ENCODE data around the gene FLT1. TPM values are rescaled to one million over a fixed set of nuclear protein-coding genes. Genes with fewer than 3 reads are reported as not detected.

Gene FLT1
- total RNA-seq, 1 donor from 2014 or later: 72.4 TPM

DNA sequence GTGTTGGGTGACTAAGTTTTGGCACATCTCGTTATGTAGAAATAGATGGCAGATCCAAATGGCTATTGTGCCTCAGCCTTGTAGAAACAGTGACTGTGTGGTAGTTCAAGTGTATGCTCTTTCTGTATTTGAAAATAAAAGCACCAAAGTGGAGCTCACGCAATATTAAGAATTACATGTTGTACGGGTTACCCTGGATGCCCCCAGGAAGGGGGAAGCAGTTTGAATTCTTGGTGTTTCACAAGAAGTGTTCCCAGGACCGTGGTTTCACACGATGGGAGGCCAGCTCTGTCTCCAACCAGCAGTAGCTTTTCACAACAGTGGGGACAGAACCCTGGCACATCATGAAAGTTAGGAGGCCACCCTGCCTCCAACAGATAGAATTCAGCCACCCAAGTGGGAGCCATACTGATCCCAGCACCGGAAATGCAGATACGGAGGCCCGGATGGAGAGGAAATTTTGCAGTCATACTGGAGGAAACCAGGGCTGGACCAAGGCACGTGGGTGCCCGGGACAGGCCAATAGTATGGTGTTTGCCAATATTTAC is 8.9 kb downstream of the FLT1 start:
- peak; percentile 35 for ATAC-seq
- intact Hi-C loops (cut with DNase I): no loop called here
- H3K27me3 ChIP-seq: peaks cover 25% of the 10 kb centered on the region

GRCh38 chr13:28485551-28485950 is 9.4 kb downstream of the FLT1 start:
- peaks cover 13% of the 10 kb centered on the region for H3K4me1 ChIP-seq
- DNase-seq (no peak), ATAC-seq (no peak)
- TF ChIP-seq CTCF (IDR thresholded peaks at IDR 0.05): no peak
- H3K27me3 ChIP-seq: peaks cover 21% of the 10 kb centered on the region
- no peaks in the 10 kb centered on the region for H3K9me3 ChIP-seq
- intact Hi-C loops (cut with DNase I): no loop called here
- no peak overlapping the region for H3K4me3 ChIP-seq
- no peak overlapping the region for H3K27ac ChIP-seq
- no peaks in the 10 kb centered on the region for H3K36me3 ChIP-seq

More for the DNA sequence above, 8.9 kb downstream of the FLT1 start:
- no peaks in the 10 kb centered on the region for H3K36me3 ChIP-seq
- H3K27ac ChIP-seq: no peak overlapping the region
- no peak for TF ChIP-seq CTCF (IDR thresholded peaks at IDR 0.05)
- H3K9me3 ChIP-seq: no peaks in the 10 kb centered on the region
- DNase-seq: no peak
- H3K4me3 ChIP-seq: no peak overlapping the region
- peaks cover 13% of the 10 kb centered on the region for H3K4me1 ChIP-seq

DNA sequence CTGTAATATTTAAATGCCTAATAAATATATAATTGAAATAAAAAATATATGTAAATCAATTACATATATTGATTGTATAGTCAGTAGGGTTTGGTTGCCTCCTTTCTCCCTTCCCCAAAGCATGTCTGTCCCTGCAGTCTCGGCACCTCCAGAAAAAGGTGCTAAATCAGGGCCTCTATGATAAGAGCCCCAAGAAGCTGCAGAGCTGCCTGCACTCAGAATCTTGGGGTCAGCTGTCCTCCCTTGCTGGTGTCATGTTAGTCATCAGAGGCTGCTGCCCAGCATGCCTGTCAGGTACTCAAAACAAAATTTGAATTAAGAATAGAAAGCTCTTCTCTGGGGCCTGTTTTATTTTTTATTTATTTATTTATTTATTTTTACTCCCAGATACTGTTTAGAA is 9.8 kb downstream of the FLT1 start:
- no peak overlapping the region for H3K27ac ChIP-seq
- H3K9me3 ChIP-seq: no peaks in the 10 kb centered on the region
- H3K27me3 ChIP-seq: peaks cover 17% of the 10 kb centered on the region
- ATAC-seq (no peak), DNase-seq (no peak)
- no peak for TF ChIP-seq CTCF (IDR thresholded peaks at IDR 0.05)
- H3K4me3 ChIP-seq: no peak overlapping the region
- intact Hi-C loops (cut with DNase I): no loop called here
- no peaks in the 10 kb centered on the region for H3K36me3 ChIP-seq
- H3K4me1 ChIP-seq: peaks cover 11% of the 10 kb centered on the region

- ATAC-seq (no peak), DNase-seq (no peak)
- Histone ChIP-seq H3K4me3 (no peak overlapping the region), H3K36me3 (no peaks in the 10 kb centered on the region), H3K27me3 (peaks cover 6% of the 10 kb centered on the region), H3K4me1 (peaks cover 7% of the 10 kb centered on the region), H3K9me3 (no peaks in the 10 kb centered on the region), H3K27ac (no peak overlapping the region)
- intact Hi-C loops (cut with DNase I): no loop called here
- no peak for TF ChIP-seq CTCF (IDR thresholded peaks at IDR 0.05)
Measured at GRCh38 chr13:28483313-28483931, 11.5 kb downstream of the FLT1 start.

DNA sequence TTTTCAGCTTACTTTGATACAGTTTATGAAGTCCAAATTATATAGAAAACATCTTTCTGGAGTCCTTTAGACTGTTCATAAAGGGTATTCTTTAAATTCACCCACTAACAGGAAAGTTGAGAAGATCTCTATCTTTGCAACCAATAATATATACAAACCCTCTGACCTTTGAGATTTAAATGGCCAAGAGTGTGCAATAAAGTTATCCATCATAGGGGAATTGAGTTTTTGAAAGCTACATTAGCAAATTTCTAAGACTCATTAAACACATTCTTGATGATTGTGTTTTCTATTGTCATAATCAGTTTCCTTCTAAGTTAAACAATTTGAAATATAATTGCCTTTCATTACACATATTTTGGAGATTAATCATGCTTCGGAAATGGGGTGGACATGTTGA is 15.9 kb downstream of the FLT1 start:
- no peak overlapping the region for H3K4me3 ChIP-seq
- TF ChIP-seq CTCF (IDR thresholded peaks at IDR 0.05): no peak
- H3K27me3 ChIP-seq: peaks cover 6% of the 10 kb centered on the region
- no peaks in the 10 kb centered on the region for H3K36me3 ChIP-seq
- intact Hi-C loops (cut with DNase I): no loop called here
- peaks cover 7% of the 10 kb centered on the region for H3K4me1 ChIP-seq
- ATAC-seq (no peak), DNase-seq (no peak)
- no peak overlapping the region for H3K27ac ChIP-seq
- no peaks in the 10 kb centered on the region for H3K9me3 ChIP-seq
